IMR-90 (cell line): ENCODE results near the gene ADAMTS17. TPM values are rescaled to one million over a fixed set of nuclear protein-coding genes. Genes with fewer than 3 reads are reported as not detected.

Source experiments
- ATAC-seq: fragments of 200-7000 bp; cut with Tn5 transposase; 2 replicates; pipeline ENCODE4 v1.9.1; 2020; ENCODE audit warnings: low read depth, mild to moderate bottlenecking, moderate library complexity
- BruUV-seq: library from RNA; stranded (reverse); fragments of 400-500 nt; replicated peaks from 2 replicates; lab custom pipeline; 2021; lab: Mats Ljungman, UMichigan
- CTCF ChIA-PET: fragments of 300-600 bp; formaldehyde crosslinking; extraction: SDS; loops from one replicate; lab custom pipeline; 2021; ENCODE audit warnings: antibody characterized with exemption; lab: Yijun Ruan, JAX
- POLR2A ChIA-PET: fragments of 300-600 bp; sonication (Branson Sonifier 250); formaldehyde crosslinking; loops from one replicate; lab custom pipeline; 2022; ENCODE audit warnings: antibody characterized with exemption; ENCODE audit not compliant: unreplicated experiment; lab: Charles Lee
- DNase-seq: peaks from one replicate; pipeline ENCODE4 v3.0.0; 2013
- H2AFZ ChIP-seq: replicated peaks from 2 replicates; pipeline ENCODE3; 2013; ENCODE audit warnings: low read length, mild to moderate bottlenecking; ENCODE audit not compliant: poor library complexity
- H2AK5ac ChIP-seq: 2 replicates; pipeline ENCODE4 v1.6.1; 2013; ENCODE audit warnings: low read depth, low read length, inconsistent platforms
- H2AK9ac ChIP-seq: replicated peaks from 2 replicates; pipeline ENCODE3; 2013; ENCODE audit warnings: mild to moderate bottlenecking, low read depth, low read length, moderate library complexity; ENCODE audit not compliant: poor library complexity
- H2BK120ac ChIP-seq: 2 replicates; pipeline ENCODE4 v1.6.1; 2013; ENCODE audit warnings: low read depth, low read length, inconsistent platforms
- H2BK15ac ChIP-seq: 3 replicates; pipeline ENCODE4 v1.6.1; 2013; ENCODE audit warnings: low read depth, low read length, inconsistent platforms
- H2BK20ac ChIP-seq: 2 replicates; pipeline ENCODE4 v1.6.1; 2013; ENCODE audit warnings: low read depth, mild to moderate bottlenecking, inconsistent platforms, low read length, moderate library complexity
- H2BK5ac ChIP-seq: 2 replicates; pipeline ENCODE4 v1.6.1; 2013; ENCODE audit warnings: mild to moderate bottlenecking, low read depth, low read length, inconsistent platforms; ENCODE audit not compliant: poor library complexity, severe bottlenecking
- H3K14ac ChIP-seq: replicated peaks from 2 replicates; pipeline ENCODE4 v1.6.1; 2013; ENCODE audit warnings: low read depth, low read length, inconsistent platforms
- H3K18ac ChIP-seq: 2 replicates; pipeline ENCODE4 v1.6.1; 2013; ENCODE audit warnings: low read depth, low read length, control low read depth
- H3K23ac ChIP-seq: 2 replicates; pipeline ENCODE4 v1.6.1; 2013; ENCODE audit warnings: low read depth, low read length, inconsistent platforms
- H3K27ac ChIP-seq: 2 replicates; pipeline ENCODE4 v1.5.1; 2013; ENCODE audit warnings: mild to moderate bottlenecking, control low read depth, low read length; ENCODE audit not compliant: insufficient read depth
- H3K27me3 ChIP-seq: 2 replicates; pipeline ENCODE4 v1.6.1; 2013; ENCODE audit warnings: low read length; ENCODE audit not compliant: control insufficient read depth, insufficient read depth
- H3K36me3 ChIP-seq: 2 replicates; pipeline ENCODE4 v1.6.1; 2013; ENCODE audit warnings: low read length, mixed read lengths; ENCODE audit not compliant: control insufficient read depth, insufficient read depth
- H3K4ac ChIP-seq: 2 replicates; pipeline ENCODE4 v1.6.1; 2013; ENCODE audit warnings: low read depth, low read length, inconsistent platforms
- H3K4me1 ChIP-seq: 2 replicates; pipeline ENCODE4 v1.6.1; 2013; ENCODE audit warnings: low read length, mixed read lengths; ENCODE audit not compliant: control insufficient read depth, insufficient read depth
- H3K4me2 ChIP-seq: 2 replicates; pipeline ENCODE4 v1.6.1; 2013; ENCODE audit warnings: low read depth, mild to moderate bottlenecking, control low read depth, low read length, moderate library complexity
- H3K4me3 ChIP-seq: 2 replicates; pipeline ENCODE4 v1.5.1; 2013; ENCODE audit warnings: low read depth, mild to moderate bottlenecking, control low read depth, low read length, moderate library complexity; ENCODE audit not compliant: insufficient read depth
- H3K56ac ChIP-seq: 2 replicates; pipeline ENCODE4 v1.6.1; 2013; ENCODE audit warnings: low read length, inconsistent platforms; ENCODE audit not compliant: insufficient read depth; ENCODE audit errors: extremely low read depth
- H3K79me1 ChIP-seq, 2 experiments: 2 replicates each; pipeline ENCODE4 v1.6.1; 2013; ENCODE audit warnings: low read length in 2 of 2, inconsistent platforms in 1 of 2, low read depth in 1 of 2
- H3K9ac ChIP-seq: 2 replicates; pipeline ENCODE4 v1.6.1; 2013; ENCODE audit warnings: low read depth, low read length, control low read depth
- H3K9me1 ChIP-seq: 2 replicates; pipeline ENCODE4 v1.6.1; 2013; ENCODE audit warnings: low read length, inconsistent platforms; ENCODE audit not compliant: insufficient read depth
- H3K9me3 ChIP-seq: 2 replicates; pipeline ENCODE4 v1.6.1; 2013; ENCODE audit warnings: low read length; ENCODE audit not compliant: control insufficient read depth, insufficient read depth
- H4K20me1 ChIP-seq: 2 replicates; pipeline ENCODE4 v1.6.1; 2013; ENCODE audit warnings: low read length, inconsistent platforms; ENCODE audit not compliant: insufficient read depth
- H4K5ac ChIP-seq: 2 replicates; pipeline ENCODE4 v1.6.1; 2013; ENCODE audit warnings: mild to moderate bottlenecking, low read depth, low read length, control low read depth
- H4K8ac ChIP-seq, 2 experiments: 2 replicates each; pipeline ENCODE4 v1.6.1; 2013; ENCODE audit warnings: low read depth in 2 of 2, low read length in 2 of 2, control low read depth in 1 of 2, inconsistent platforms in 1 of 2
- H4K91ac ChIP-seq: 2 replicates; pipeline ENCODE4 v1.6.1; 2013; ENCODE audit warnings: low read depth, low read length, inconsistent platforms; ENCODE audit not compliant: insufficient read depth
- CTCF ChIP-seq: conservative IDR thresholded peaks from 2 replicates; pipeline ENCODE4 v1.5.1; 2012; ENCODE audit warnings: mild to moderate bottlenecking, low read depth, low read length, improper control_type of control experiment
- RCOR1 ChIP-seq: IDR thresholded peaks from 2 replicates; pipeline ENCODE4 v1.6.1; 2012; ENCODE audit warnings: mild to moderate bottlenecking, low read length, improper control_type of control experiment; ENCODE audit not compliant: insufficient replicate concordance
- WGBS, 2 experiments: methylation state at CpG; one replicate each; pipeline versions ENCODE4 v1.1.5 to v1.1.7; 2013; ENCODE audit warnings: missing lambda C conversion rate in 2 of 2; ENCODE audit not compliant: insufficient read length in 1 of 2; ENCODE audit errors: extremely low coverage in 2 of 2; 5-methylcytosine and 5-hydroxymethylcytosine counted together
- dilution Hi-C: fragments of 300-500 bp; cut with HindIII; formaldehyde crosslinking; loops from one replicate; pipeline ENCODE4 v1.14.3; 2018; ENCODE audit warnings: low sequenced_read_pairs; ENCODE audit not compliant: unreplicated experiment
- in situ Hi-C: fragments of 300-500 bp; cut with MboI; formaldehyde crosslinking; loops from 3 replicates; pipeline ENCODE4 v1.14.3; 2019; ENCODE audit warnings: low sequenced_read_pairs, inconsistent platforms, mixed read lengths
- intact Hi-C: fragments of 100-400 bp; cut with micrococcal nuclease; formaldehyde crosslinking; loops from 2 replicates; pipeline ENCODE4 v1.10.0; 2022
- polyA plus RNA-seq, 3 experiments: library from polyadenylated mRNA; depleted of rRNA; stranded (reverse); fragments of >200 nt; gene quantifications; 2 replicates each; pipeline ENCODE4 v1.2.3, GENCODE V29; 2012; ENCODE audit warnings: low replicate concordance in 1 of 3
- total RNA-seq: library from RNA; depleted of rRNA; stranded (reverse); fragments of >200 nt; gene quantifications from 2 replicates; pipeline ENCODE4 v1.2.3, GENCODE V29; 2012

ADAMTS17 gene
- total and polyA plus RNA-seq, 2 of the 4 experiments (the other 2 are of a cell fraction), result 0.03 TPM; not detected in 1

- TF ChIP-seq RCOR1, result no peak
- TF ChIP-seq CTCF, result 0 out of 2 replicates have a peak, but pooled peaks have one; percentile 3
- Histone ChIP-seq H2BK5ac (no peak overlapping the region), H2BK120ac (no peak overlapping the region), H3K27ac (no peak overlapping the region), H2AK9ac (no peak overlapping the region), H4K20me1 (no peaks in the 10 kb centered on the region), H3K18ac (no peak overlapping the region), H3K9me1 (no peaks in the 10 kb centered on the region), H3K9ac (no peak overlapping the region), H2AFZ (no peak overlapping the region), H3K79me1 (no peaks in the 10 kb centered on the region), H3K4ac (no peak overlapping the region), H2AK5ac (no peak overlapping the region), H3K9me3 (peaks cover 43% of the 10 kb centered on the region), H3K4me1 (no peaks in the 10 kb centered on the region), H4K91ac (no peak overlapping the region), H4K8ac (no peak overlapping the region), H3K4me2 (no peak overlapping the region), H3K14ac (no peak overlapping the region), H3K4me3 (no peak overlapping the region), H4K5ac (no peak overlapping the region), H3K36me3 (no peaks in the 10 kb centered on the region), H3K27me3 (no peaks in the 10 kb centered on the region), H2BK20ac (no peak overlapping the region), H3K23ac (no peak overlapping the region), H3K56ac (no peak overlapping the region), H2BK15ac (no peak overlapping the region)
- 52% methylated on average over 5 of the region's 12 CpGs; no CpG with 5 or more reads in 1 of the 2 experiments for WGBS, 2 experiments
- in situ Hi-C loops (no loop called here), intact Hi-C loops (no loop called here), dilution Hi-C loops (no loop called here)
- ATAC-seq (no peak), DNase-seq (no peak)
- ChIA-PET POLR2A (no interaction called here), CTCF (no interaction called here)
- BruUV-seq, result no TSS peak
Measured at GRCh38 chr15:99961011-99961441, 380.7 kb downstream of the ADAMTS17 start.
